Measurements from ENCODE around the gene NRTN.

DNA sequence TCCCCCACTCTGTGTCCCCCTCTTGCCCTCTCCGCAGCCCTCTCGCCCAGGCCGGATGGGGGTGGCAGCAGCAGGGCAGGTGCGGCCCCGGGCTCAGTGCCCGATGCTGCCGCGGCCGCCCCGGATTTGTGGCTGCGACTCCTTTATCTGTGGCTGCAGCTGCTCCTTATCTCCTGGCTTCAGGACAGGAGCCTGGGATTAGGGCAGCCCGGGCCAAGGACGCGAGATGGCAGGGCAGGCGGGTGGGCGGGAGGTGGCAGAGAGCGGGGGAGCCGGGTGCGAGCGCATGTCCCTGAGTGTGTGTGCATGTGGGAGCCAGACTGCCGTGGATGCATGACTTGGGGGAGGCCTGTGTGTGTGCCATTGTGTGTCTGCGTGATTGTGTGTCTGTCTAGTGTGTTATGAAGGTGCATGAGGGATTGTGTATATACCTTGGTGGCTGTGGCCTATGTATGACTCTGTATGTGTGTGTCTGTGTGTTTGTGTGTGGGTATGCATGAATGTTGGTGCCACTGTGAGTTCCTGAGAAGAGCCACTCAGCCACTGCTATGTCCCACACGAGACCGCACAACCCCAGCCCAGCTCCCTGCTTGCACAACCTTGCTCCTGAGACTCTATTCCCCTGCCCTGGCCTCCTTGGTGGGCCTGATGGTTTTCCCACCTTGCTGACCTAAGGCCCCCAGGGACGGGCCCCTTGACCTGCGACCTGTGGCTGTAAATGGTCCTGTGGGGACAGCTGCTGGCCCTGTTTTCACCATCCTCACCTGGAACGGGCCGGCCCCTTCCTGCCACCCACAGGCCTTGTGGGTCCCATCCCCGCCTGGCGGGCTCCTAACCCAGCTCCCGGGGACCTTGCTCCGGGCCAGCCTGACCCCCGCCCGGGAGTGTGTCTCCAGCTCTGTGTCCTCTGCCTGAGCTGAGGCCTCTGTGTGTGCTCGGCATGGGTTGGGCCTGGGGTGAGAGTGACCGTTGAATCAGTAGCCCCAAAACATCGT lies 5.3 kb upstream of the NRTN start:
- TF ChIP-seq, protein P1, sequence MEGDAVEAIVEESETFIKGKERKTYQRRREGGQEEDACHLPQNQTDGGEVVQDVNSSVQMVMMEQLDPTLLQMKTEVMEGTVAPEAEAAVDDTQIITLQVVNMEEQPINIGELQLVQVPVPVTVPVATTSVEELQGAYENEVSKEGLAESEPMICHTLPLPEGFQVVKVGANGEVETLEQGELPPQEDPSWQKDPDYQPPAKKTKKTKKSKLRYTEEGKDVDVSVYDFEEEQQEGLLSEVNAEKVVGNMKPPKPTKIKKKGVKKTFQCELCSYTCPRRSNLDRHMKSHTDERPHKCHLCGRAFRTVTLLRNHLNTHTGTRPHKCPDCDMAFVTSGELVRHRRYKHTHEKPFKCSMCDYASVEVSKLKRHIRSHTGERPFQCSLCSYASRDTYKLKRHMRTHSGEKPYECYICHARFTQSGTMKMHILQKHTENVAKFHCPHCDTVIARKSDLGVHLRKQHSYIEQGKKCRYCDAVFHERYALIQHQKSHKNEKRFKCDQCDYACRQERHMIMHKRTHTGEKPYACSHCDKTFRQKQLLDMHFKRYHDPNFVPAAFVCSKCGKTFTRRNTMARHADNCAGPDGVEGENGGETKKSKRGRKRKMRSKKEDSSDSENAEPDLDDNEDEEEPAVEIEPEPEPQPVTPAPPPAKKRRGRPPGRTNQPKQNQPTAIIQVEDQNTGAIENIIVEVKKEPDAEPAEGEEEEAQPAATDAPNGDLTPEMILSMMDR (IDR thresholded peaks at IDR 0.05), result no peak
- no peak for TF ChIP-seq POLR2A (IDR thresholded peaks at IDR 0.05)

Measured in esophagus squamous epithelium (tissue), 4 donors.